ENCODE measurements around the gene TBL1XR1.

DNA sequence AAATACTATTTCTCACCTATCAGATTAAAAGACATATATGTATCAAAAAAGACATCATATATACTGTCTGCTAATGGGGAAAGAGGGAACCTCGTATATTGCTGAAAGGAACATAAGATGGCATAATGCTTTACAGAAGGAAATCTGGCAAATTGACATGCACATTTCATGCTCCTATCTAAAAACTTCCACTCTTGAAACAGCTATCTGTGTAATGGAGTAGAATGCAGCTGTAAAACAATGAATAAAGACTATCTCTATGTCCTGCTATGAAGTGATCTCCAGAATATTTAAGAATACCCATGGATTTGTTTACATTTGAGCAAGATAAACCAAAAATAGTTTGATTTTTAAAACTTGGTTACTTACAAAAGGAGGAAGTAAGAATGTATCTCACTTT lies 107.4 kb downstream of the TBL1XR1 start:
- TF ChIP-seq, protein P1, sequence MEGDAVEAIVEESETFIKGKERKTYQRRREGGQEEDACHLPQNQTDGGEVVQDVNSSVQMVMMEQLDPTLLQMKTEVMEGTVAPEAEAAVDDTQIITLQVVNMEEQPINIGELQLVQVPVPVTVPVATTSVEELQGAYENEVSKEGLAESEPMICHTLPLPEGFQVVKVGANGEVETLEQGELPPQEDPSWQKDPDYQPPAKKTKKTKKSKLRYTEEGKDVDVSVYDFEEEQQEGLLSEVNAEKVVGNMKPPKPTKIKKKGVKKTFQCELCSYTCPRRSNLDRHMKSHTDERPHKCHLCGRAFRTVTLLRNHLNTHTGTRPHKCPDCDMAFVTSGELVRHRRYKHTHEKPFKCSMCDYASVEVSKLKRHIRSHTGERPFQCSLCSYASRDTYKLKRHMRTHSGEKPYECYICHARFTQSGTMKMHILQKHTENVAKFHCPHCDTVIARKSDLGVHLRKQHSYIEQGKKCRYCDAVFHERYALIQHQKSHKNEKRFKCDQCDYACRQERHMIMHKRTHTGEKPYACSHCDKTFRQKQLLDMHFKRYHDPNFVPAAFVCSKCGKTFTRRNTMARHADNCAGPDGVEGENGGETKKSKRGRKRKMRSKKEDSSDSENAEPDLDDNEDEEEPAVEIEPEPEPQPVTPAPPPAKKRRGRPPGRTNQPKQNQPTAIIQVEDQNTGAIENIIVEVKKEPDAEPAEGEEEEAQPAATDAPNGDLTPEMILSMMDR (IDR thresholded peaks at IDR 0.05; ENCODE audit: poor library complexity), result no peak
- TF ChIP-seq EZH2phosphoT487 (IDR thresholded peaks at IDR 0.05; ENCODE audit: low read depth, severe bottlenecking, unreplicated experiment), result no peak
